Measurements from ENCODE around the gene CIAO2B.

The CIAO2B gene

DNA sequence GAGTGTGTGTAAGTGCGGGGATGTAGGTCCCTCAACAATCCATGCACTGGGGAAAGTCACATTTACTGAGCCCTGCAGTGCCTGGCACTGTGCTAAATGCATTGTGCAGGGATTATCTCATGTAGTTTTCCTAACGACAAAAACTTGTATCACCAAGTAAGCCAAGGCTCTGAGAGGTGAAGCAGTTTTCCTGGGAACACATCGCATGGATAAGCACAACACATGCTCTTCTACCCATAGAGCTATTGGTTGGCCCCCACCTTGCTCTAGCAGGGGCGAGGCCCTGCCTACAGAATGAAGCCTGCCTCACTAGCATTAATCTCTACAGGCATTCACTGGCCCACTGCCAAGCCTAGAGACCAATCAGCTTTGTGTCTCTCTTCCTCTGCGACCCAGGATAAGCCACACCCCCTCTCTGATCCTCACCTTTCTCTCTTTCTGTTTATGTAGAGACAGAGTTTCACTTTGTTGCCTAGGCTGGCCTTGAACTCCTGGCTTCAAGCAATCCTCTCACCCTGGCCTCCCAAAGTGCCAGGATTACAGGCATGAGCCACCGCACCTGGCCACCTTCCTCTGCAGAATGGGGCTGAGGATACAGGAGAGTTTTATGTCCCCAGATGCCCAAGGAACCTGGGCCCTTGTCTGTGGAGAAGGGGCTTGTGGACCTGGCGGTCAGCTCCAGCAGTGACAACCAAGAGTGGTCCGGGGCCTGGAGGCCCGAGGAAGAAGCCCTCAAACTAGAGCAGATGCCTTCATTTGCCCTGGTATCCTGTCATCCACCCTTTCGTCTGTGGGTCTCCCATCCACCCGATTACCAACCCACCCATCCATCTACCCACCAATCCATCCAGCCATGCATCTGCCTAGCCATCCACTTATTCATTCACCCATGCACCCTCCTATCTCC lies 28.3 kb downstream of the CIAO2B start:
- FAIRE-seq (no peak), DNase-seq (ENCODE audit: insufficient read length, low spot score) (no peak)
- TF ChIP-seq, protein P1, sequence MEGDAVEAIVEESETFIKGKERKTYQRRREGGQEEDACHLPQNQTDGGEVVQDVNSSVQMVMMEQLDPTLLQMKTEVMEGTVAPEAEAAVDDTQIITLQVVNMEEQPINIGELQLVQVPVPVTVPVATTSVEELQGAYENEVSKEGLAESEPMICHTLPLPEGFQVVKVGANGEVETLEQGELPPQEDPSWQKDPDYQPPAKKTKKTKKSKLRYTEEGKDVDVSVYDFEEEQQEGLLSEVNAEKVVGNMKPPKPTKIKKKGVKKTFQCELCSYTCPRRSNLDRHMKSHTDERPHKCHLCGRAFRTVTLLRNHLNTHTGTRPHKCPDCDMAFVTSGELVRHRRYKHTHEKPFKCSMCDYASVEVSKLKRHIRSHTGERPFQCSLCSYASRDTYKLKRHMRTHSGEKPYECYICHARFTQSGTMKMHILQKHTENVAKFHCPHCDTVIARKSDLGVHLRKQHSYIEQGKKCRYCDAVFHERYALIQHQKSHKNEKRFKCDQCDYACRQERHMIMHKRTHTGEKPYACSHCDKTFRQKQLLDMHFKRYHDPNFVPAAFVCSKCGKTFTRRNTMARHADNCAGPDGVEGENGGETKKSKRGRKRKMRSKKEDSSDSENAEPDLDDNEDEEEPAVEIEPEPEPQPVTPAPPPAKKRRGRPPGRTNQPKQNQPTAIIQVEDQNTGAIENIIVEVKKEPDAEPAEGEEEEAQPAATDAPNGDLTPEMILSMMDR (IDR thresholded peaks at IDR 0.05; ENCODE audit: insufficient read depth, missing control alignments): no peak

DNA sequence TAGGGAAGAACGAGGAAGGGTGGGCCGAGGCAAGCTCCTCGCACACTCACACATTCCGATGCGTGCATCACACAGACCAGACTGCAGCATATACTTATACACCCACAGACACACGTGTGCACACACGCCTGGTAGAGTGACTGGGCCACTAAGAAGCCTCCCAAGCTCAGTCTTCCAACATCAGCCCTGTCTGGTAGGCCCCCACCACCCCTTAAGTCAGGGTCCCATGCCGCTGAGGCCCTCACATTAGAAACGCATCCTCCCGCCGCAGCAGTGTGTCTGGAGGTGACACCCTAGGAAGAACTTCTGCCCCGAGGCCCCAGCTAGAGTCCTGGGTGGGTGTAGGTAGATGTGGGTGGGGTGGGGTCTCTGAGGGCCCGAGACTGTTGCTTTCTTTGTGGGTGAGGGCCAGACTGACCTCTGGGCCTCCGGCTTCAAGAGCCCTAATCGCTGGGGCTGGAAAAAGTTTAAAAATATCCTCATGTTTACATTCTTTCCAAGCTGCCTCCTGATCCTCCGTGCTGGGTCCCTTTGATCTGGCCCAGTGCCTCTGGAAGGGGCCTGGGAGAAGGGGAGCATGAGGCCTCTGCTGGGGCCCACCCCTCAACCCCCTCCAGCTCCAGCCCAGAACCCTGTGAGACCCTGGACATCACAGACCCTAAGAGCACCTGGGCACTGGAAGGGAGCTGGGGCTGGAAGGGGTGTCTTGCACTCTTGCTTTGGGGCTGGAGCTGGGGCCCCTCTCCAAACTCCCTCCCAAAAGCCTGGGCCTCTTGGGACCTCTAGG lies 29.2 kb downstream of the CIAO2B start:
- DNase-seq (ENCODE audit: insufficient read length, low spot score) (no peak), FAIRE-seq (no peak)
- TF ChIP-seq, protein P1 (IDR thresholded peaks at IDR 0.05; ENCODE audit: insufficient read depth, missing control alignments): no peak

DNA sequence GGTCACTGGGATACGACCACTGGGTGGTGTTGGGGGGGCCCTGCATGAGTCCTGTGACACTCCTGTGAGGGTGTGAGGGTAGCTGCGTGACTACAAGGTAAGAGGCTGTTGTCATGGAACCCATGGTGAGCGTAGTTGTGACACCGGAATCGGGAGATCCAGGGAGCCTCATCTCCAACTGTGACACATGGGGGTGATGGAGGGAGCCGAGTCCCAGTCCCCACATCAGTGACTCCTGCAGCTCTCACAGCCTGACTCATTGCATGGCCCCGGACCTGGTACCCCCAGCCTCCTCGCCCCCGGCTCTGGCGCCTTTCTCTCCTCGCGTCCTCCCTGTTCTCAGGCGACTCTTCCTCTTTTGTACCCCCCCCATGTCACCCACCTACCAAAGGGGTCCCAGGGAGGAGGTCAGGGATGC lies 29.8 kb downstream of the CIAO2B start:
- TF ChIP-seq, protein P1 (IDR thresholded peaks at IDR 0.05; ENCODE audit: insufficient read depth, missing control alignments): no peak
- DNase-seq (ENCODE audit: insufficient read length, low spot score) (no peak), FAIRE-seq (no peak)

DNA sequence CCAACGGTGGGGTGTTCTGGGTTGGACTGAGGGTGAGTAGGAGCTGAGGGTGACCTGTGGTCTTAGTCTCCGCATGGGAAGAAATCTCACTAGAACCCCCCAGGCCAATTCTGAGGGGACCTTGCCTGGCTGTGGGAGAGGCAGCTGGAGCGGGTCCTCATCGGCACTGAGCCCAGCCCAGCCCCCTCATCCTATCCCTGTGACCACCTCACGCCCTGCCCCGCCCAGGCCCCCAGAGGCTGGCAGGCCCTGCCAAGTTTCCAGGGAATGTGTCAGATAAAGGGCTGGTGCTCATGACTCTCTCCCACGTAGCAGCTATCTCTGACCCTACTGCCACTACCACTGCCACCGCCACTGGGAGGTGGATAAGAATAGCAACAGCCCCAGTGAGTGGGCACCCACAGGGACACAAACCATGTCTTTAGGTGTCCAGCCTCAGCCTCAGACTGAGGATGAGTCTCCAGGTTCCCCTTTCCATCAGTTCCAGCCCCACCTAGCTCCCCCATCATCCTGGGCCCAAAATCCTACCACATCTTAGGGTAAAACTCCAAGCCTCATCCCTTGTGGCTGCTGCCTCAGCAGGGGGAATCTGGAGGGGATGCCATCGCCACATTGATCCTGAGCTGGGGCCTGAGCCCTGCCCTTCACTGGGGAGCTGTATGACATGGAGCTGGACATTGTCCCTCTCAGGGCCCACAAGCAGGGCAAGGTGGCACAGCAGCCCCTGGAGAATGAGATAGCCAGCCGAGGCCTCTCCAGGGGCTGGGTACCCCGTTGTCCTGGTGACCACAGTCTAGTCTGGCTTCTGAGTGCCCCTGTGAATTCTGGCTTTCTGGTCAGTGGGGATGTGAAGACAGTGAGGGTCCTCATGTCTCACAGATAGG lies 30.4 kb downstream of the CIAO2B start:
- FAIRE-seq (no peak), DNase-seq (ENCODE audit: insufficient read length, low spot score) (no peak)

DNA sequence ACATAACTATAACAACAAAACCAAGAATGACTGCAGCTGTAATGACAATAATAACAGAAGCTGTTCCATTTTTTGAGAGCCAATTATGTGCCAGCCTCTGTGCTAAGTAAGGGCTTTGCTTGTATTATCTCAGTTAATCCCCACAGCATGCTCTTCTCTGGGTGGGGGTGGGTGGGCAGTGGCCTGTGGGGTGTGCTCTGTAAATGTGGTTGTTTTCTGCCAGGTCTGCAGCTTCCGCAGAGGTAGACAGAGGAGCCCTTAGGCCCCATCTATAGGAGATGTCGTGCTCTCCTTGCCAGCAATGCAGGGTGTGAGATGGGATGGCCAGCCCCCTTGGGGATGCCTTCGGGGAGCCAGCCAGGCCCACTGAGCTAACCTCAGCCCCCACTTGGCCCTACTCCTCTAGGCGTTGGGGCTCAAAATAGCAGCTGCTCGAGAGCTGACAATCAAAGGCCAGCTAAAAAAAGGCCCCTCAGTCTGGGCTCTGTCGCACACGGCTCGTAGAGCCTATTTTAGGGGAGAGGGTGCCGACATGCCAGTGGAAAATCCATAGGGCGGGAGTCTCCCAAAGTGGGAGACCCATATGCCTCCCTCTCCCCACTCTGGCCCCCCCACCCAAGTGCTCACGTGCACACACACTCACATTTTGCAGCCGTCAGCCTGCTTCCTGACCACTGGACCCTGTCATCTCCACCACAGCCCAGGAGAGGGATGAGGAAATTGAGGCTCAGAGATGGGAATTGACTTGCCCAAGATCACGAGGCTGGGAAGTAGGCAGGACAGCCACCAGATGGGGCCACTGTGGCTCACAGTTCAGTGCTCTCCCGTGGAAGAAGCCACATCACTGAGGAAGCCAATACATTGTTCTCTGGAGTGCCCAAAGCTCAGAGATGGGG lies 31.3 kb downstream of the CIAO2B start:
- TF ChIP-seq, protein P1 (IDR thresholded peaks at IDR 0.05; ENCODE audit: insufficient read depth, missing control alignments): no peak
- DNase-seq (ENCODE audit: insufficient read length, low spot score): peak; percentile 69

More for the DNA sequence above, 30.4 kb downstream of the CIAO2B start:
- TF ChIP-seq, protein P1 (IDR thresholded peaks at IDR 0.05; ENCODE audit: insufficient read depth, missing control alignments): no peak

DNA sequence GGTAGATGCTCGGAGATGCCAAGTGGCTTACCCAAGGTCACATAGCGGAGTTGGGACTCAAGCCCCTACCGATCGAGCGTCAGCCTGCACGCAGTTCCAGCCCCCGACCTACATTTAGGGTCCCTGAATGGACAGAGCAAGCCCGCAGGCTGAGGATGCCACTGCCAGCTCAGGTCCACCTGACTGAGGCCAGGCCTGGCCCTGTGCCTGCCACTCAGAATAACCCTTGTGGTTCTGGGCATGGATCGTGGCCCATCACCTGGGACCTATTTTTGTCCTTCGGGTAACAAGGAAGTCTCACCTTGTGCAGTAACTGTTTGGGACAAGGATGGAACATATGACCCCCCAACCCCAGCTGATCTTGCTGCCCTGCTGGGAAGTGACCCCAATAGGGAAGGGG lies 32.6 kb downstream of the CIAO2B start:
- FAIRE-seq (no peak), DNase-seq (ENCODE audit: insufficient read length, low spot score) (no peak)
- TF ChIP-seq, protein P1 (IDR thresholded peaks at IDR 0.05; ENCODE audit: insufficient read depth, missing control alignments): no peak

More for the DNA sequence above, 31.3 kb downstream of the CIAO2B start:
- no peak for FAIRE-seq

Measured in D721Med (cell line).